Measurements from ENCODE around the gene CLDN1.

CLDN1 gene, protein sequence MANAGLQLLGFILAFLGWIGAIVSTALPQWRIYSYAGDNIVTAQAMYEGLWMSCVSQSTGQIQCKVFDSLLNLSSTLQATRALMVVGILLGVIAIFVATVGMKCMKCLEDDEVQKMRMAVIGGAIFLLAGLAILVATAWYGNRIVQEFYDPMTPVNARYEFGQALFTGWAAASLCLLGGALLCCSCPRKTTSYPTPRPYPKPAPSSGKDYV

GRCh38 chr3:190321789-190322603, at the start of gene CLDN1:
CLDN1 (minus strand) TSS chr3:190322446; CDS start chr3:190322206, 240 bp downstream.
- peak; percentile 46 for DNase-seq

GRCh38 chr3:190371152-190371551, 48.9 kb upstream of the CLDN1 start:
- DNase-seq: no peak

- DNase-seq: no peak
Observed at GRCh38 chr3:190370369-190370768, 48.1 kb upstream of the CLDN1 start.

DNA sequence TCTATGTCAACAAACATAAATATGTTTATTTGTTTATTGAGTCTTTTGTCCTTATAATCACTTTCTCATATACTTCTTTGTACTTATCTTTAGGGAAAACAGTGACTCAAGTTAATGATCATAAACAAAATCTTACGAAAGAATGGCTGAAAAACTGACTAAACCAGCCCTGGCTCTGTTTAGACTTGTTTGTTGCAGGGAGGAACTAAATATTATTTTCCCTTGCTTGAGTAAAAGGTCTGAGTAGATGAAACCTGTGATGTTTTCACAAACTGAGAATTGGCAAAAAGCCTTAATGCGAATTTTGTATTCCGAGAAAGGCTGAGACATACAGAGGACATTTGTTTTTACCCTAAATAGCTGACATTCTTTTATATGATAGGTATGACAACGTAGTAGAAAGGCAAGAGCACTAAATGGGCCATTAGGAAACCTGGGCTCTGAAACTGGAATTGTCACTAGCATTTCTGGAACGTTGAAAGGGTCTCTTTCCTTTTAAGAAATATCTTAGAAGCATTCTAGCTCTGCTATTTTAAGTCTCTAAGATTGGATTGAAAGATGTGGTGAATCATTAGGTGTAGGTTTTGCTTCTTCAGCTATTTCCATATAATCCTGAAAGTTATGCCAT, 47.5 kb upstream of the CLDN1 start:
- DNase-seq: no peak

DNA sequence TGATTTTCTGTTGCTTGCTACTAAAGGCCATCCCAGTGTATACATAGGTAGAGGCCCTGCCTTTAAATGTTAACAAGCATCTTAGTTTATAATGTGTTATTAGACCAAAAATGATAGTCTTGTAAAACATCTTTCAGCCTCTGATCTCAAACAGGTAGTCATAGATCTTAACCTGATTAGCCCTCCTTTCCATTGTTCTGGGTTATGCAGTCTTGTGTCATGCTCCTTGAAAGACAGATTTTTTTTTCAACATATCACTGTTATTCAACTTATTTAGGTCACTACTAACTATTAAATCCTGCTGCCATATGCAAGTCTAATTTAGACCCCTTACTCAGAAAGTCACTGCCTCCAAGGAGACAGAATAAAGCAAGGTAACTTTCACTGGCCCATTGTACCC, 46.6 kb upstream of the CLDN1 start:
- no peak for DNase-seq

- no peak for DNase-seq
Observed at GRCh38 chr3:190366133-190366532, 43.9 kb upstream of the CLDN1 start.

DNA sequence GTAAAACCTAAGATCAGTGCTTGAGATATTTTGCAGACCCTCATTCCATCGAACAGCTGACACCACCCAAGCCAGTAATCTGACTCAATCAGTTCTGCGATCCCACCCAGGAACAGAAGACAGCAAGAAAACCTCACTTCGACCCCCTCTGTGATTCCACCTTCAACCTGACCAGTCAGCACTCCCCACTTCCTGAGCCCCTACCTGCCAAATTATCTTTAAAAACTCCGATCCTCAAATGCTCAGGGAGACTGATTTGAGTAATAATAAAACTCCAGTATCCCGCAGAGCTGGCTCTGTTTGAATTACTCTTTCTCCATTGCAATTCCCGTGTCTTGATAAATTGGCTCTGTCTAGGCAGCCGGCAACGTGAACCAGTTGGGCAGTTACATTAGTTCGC, 40.0 kb upstream of the CLDN1 start:
- DNase-seq: no peak

DNA sequence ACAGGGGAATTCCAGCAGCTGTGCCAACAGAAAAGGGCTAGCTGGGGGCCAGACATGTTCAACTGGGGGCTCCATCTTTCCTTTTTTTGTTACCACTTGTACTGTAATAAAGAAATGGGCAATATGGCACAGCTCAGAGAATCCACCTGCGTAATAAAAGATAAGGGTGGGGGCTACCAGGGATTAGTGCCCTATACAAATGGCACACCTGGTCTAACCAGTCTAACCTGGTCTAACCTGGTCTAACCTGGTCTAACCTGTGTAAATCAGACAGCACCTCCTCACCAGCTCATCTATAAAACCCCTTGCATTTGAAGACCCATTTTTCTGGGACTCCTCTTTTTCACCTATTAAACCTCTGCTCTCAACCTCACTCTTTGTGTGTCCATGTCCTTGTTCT, 39.5 kb upstream of the CLDN1 start:
- DNase-seq: no peak

DNA sequence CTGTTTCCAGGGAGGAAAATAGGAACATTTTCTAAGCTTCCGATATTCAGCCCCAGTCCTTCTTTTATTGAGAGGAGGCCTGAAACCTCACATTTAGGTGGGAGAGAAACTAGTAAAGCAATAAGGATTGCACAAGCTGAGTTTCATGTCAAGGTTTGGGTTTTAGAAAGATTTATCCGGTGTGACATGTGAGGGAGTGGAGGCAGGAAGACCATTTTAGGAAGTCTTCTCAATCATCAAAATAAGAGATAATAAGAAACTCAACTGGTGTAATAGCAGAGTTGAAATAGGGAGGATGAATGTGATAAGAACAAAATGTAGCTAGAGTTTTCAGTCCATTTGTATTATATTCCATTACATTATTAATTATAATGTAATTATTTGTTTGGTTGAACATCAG, 38.0 kb upstream of the CLDN1 start:
- DNase-seq: no peak

DNA sequence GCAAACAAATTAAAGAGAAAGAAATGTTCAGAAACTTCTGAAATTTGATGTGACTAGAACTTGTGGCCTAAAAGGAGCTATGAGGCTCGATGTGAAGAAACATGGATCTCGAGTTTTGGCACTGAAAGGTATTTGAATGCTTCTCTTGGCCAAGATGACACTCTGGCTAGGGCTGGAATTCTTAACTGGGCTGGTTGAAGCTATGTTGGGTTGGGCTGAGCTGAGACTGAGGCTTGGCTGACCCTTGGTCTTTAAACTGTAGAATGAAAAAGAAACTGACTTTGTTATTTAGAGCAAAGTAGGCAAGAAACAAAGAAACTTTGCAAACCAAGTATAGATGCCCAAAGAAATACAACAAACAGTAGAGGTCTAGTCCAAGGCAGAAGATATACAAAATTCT, 37.6 kb upstream of the CLDN1 start:
- no peak for DNase-seq

- no peak for DNase-seq
Observed at GRCh38 chr3:190357468-190357867, 35.2 kb upstream of the CLDN1 start.

- no peak for DNase-seq
Observed at GRCh38 chr3:190356246-190356645, 34.0 kb upstream of the CLDN1 start.

GRCh38 chr3:190352861-190353457, 30.7 kb upstream of the CLDN1 start:
- DNase-seq: no peak

GRCh38 chr3:190346541-190346940, 24.3 kb upstream of the CLDN1 start:
- DNase-seq: no peak

- no peak for DNase-seq
Observed at GRCh38 chr3:190345878-190346277, 23.6 kb upstream of the CLDN1 start.

DNA sequence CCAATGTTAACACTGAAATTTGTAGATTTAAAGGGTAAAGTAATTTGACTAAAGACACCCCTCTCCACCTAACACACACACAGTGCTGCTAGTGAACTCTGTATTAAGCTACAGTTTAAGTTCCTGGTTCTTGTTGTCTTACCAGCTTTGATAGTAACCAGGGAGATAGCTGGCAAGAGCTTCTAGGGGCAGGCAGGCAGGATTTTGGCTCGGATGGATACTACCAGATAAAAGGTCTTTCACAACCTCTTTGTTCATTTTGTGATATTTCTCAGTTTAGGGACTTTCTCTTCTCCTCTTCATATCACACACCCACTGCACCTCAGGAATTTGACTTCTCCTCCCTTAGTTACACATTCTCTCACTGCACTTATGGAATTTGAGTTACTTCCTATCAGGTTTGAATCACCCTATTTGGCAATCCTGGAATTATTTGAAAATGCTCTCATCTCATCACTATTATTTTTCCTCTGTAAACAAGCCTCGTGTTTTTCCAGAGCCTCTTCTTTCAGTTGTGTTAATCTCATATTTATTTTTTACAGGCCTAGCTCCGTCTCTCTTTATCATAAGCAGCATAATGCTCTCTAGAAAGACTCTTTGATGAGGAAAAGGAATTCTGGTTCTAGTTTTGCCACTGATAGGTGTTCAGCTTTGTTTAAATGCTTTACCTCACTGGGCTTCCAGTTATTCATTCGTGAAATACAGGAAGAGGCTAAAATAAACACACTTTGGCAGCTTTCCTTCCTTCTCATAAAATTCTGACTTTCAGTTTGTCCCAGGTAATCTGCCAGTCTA, 23.0 kb upstream of the CLDN1 start:
- no peak for DNase-seq

DNA sequence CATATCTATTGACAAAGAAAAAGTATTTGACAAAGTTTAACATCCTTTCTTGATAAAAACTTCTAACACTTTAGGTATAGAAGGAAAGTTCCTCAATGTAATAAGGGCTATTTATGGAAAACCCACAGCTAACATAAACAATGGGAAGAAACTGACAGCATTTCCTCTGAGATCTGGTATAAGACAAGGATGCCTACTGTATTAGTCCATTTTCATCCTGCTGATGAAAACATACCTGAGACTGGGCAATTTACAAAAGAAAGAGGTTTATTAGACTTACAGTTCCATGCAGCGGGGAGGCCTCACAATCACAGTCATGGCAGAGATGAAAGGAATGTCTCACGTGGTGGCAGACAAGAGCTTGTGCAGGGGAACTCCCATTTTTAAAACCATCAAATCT, 17.8 kb upstream of the CLDN1 start:
- no peak for DNase-seq

- no peak for DNase-seq
Observed at GRCh38 chr3:190339130-190339529, 16.9 kb upstream of the CLDN1 start.

- DNase-seq: no peak
Observed at GRCh38 chr3:190338717-190339116, 16.5 kb upstream of the CLDN1 start.

DNA sequence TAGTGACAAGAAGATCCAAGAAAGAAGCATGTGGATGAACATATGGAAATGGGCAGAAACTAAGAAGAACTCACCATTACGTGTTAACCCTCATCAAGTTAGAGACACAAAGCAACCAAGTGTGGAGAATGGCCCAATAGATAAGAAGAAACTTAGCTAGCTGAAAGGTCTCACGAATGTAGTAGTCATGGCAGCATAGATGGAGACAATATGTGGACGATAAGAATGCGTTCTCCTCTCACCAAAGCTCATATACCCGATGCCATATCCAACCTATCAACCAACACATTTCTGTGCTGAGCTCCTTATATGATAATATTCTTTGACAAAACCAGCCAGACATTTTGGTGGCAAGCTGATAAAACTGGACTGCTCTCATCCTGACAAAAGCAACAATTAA, 15.1 kb upstream of the CLDN1 start:
- DNase-seq: no peak

- no peak for DNase-seq
Observed at GRCh38 chr3:190336516-190337189, 14.4 kb upstream of the CLDN1 start.

- no peak for DNase-seq
Observed at GRCh38 chr3:190333961-190334360, 11.7 kb upstream of the CLDN1 start.

Measured in NCI-H1436 (cell line).